ENCODE data around the gene CAVIN2. TPM values are rescaled to one million over a fixed set of nuclear protein-coding genes. Genes with fewer than 3 reads are reported as not detected.

CAVIN2 gene
- total and polyA plus RNA-seq, 2 experiments from 2014 or later = 0.74 to 1.0 TPM

DNA sequence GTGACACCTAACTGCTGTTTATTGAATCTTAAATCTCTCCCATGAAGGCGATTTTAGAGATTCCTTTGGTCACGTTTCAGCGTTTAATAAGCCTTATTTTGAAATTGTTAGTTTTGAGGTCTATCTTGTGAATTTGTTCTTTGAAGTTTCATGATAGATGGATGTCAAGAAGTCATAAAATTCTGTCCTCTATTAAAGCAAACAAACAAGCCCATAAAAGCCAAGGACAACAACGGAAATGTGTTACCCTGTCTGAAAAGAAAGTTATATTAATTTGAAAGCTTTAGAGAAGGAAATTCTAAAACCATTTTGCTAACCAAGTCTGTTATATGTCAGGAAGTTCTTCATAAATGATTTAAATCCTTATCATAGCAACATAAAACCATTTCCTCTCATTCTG lies 7.0 kb upstream of the CAVIN2 start:
- H3K27ac ChIP-seq = no peak overlapping the region
- no peak for DNase-seq (ENCODE audit: low read depth in 1 of 2, low spot score in 1 of 2)
- peaks cover 22% of the 10 kb centered on the region for H3K4me1 ChIP-seq (ENCODE audit: low read depth)
- H3K9me3 ChIP-seq (ENCODE audit: low read depth) = no peaks in the 10 kb centered on the region
- no peaks in the 10 kb centered on the region for H3K27me3 ChIP-seq
- H3K36me3 ChIP-seq = no peaks in the 10 kb centered on the region
- H3K4me3 ChIP-seq = no peak overlapping the region
- TF ChIP-seq, protein P1, sequence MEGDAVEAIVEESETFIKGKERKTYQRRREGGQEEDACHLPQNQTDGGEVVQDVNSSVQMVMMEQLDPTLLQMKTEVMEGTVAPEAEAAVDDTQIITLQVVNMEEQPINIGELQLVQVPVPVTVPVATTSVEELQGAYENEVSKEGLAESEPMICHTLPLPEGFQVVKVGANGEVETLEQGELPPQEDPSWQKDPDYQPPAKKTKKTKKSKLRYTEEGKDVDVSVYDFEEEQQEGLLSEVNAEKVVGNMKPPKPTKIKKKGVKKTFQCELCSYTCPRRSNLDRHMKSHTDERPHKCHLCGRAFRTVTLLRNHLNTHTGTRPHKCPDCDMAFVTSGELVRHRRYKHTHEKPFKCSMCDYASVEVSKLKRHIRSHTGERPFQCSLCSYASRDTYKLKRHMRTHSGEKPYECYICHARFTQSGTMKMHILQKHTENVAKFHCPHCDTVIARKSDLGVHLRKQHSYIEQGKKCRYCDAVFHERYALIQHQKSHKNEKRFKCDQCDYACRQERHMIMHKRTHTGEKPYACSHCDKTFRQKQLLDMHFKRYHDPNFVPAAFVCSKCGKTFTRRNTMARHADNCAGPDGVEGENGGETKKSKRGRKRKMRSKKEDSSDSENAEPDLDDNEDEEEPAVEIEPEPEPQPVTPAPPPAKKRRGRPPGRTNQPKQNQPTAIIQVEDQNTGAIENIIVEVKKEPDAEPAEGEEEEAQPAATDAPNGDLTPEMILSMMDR (IDR thresholded peaks at IDR 0.05; ENCODE audit: low read depth, low read length) = no peak

DNA sequence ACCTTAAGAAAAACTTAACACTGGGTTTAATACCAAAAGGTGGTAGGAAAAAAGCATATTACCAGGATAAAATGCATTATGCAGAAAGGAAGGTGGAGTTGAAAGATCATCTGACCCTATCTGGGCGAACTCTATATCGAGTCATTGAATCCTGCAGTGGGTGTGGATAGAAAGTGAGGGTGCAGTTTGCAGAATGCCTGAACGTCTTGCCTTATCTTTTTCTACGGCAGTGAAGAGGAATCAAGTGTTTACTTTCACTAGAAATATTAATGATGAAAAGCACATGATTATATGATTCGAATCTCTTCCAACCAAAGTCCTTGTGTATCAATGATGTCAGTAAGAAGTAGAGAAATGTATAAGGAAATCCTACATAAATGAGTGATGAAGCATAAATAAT lies 4.3 kb upstream of the CAVIN2 start:
- DNase-seq (ENCODE audit: low read depth in 1 of 2, low spot score in 1 of 2) = no peak
- Histone ChIP-seq H3K4me1 (ENCODE audit: low read depth) (peaks cover 43% of the 10 kb centered on the region), H3K36me3 (no peaks in the 10 kb centered on the region), H3K4me3 (no peak overlapping the region), H3K9me3 (ENCODE audit: low read depth) (no peaks in the 10 kb centered on the region), H3K27ac (no peak overlapping the region), H3K27me3 (no peaks in the 10 kb centered on the region)
- TF ChIP-seq, protein P1 (IDR thresholded peaks at IDR 0.05; ENCODE audit: low read depth, low read length) = no peak

DNA sequence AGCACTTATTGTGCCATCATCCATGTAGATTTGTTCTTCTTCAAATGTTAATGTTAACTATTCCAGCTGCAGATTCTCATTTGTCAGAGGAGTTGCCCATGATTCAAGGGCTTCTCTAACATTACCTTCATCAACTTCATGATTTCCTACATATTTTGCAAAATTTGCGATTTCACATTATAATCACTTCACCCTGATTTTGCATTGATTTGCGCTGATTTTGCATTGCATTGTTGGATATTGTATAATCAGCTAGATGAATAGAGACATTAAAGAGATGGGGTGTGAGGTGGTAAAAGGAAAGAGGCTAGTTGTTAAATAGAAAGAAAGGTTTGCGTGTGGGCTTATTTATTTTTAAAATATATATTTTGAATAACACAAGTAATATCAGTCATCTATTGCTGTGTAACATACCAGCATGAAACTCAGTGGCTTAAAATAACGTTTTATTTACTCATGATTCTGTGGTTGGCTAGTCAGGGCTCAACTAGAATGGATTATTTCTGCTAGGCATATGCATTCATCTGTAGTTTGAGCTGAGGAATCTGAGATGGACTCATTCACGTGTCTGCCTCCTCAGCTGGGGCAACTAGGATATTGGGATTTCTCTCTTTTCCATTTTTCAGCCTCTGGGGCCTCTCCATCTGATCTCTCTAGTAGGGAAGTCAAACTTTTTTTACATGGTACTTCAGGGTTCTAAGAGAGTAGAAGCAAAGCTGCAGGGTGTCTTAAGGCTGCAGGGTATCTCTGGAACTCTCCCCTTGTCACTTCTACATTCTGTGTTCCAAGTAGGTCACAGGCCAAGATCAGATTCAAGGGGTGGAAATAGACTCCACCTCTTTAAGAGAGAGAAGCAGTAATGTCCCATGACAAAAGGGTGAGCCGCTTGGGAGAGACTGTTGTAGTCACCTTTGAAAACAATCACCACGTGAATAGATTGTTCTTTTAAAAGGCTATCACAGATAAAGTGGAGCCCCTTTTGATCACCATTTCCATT lies 2.2 kb upstream of the CAVIN2 start:
- no peaks in the 10 kb centered on the region for H3K36me3 ChIP-seq
- H3K9me3 ChIP-seq (ENCODE audit: low read depth) = no peaks in the 10 kb centered on the region
- no peak for DNase-seq (ENCODE audit: low read depth in 1 of 2, low spot score in 1 of 2)
- H3K4me1 ChIP-seq (ENCODE audit: low read depth) = peaks cover 38% of the 10 kb centered on the region
- no peaks in the 10 kb centered on the region for H3K27me3 ChIP-seq
- TF ChIP-seq, protein P1 (IDR thresholded peaks at IDR 0.05; ENCODE audit: low read depth, low read length) = no peak
- H3K4me3 ChIP-seq = no peak overlapping the region
- H3K27ac ChIP-seq = no peak overlapping the region

DNA sequence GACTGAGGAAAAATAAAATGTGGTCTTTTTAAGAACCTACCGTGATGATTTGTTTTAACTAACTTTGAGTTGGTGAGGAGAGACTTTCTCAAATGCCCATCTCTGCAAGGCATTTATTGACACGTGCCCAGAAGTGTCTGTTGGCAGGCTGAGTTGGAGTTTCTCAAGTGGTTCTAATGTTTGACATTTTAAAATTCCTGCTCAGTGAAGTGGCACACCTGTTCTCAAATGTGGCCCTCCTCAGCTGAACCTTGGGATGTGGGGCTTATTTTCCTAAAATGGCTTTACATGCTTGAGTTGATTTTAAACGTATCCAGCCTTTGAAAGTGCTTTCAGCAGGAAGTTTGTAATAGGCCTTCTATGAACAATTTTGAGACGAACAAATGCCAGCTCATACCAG lies 876 bp upstream of the CAVIN2 start:
- no peak for DNase-seq (ENCODE audit: low read depth in 1 of 2, low spot score in 1 of 2)
- Histone ChIP-seq H3K27ac (no peak overlapping the region), H3K9me3 (ENCODE audit: low read depth) (no peaks in the 10 kb centered on the region)

DNA sequence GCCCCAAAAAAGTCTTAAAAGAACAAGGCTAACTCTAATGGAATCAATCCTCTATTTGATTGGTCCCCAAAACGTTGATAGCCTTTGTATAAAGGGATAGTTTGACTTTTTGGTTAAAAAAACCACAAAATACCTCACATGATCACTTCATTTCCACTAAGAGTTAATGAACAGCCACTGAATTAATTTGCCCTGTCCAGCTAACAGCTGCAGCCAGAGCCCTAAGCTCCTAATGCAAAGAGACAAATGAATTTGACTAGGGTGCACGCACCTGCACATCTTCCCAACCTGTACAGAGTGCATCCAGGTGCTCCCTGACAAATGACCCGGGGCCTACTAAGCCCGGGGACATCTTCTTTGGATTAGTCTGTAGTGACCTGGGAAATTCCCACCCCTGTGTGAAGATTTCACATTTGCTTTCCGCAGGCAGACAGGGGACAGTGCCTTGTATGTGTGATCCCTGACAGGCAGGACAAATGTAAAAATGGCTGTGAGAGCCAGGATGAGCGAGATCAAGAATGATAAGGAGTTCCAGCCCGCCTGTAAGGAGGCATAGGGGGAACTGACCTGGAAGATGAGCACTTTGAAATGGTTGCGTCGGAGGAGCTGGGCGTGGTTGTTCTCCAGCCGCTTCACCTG lies 893 bp downstream of the CAVIN2 start:
- TF ChIP-seq, protein P1 (IDR thresholded peaks at IDR 0.05; ENCODE audit: low read depth, low read length) = no peak
- Histone ChIP-seq H3K4me1 (ENCODE audit: low read depth) (peaks cover 33% of the 10 kb centered on the region), H3K4me3 (no peak overlapping the region), H3K27me3 (no peaks in the 10 kb centered on the region), H3K36me3 (no peaks in the 10 kb centered on the region), H3K27ac (no peak overlapping the region), H3K9me3 (ENCODE audit: low read depth) (no peaks in the 10 kb centered on the region)
- no peak for DNase-seq (ENCODE audit: low read depth in 1 of 2, low spot score in 1 of 2)

More for the DNA sequence above, 876 bp upstream of the CAVIN2 start:
- Histone ChIP-seq H3K36me3 (no peaks in the 10 kb centered on the region), H3K4me1 (ENCODE audit: low read depth) (peaks cover 33% of the 10 kb centered on the region), H3K4me3 (no peak overlapping the region), H3K27me3 (no peaks in the 10 kb centered on the region)
- TF ChIP-seq, protein P1 (IDR thresholded peaks at IDR 0.05; ENCODE audit: low read depth, low read length) = no peak

Measured in cardiac muscle cell (in vitro differentiated cells and primary cell).